ENCODE measurements around the gene RNF138. TPM values are rescaled to one million over a fixed set of nuclear protein-coding genes. Genes with fewer than 3 reads are reported as not detected.

The RNF138 gene
- total and polyA plus RNA-seq, 2 of the 8 experiments (the other 6 are each of a cell fraction or from before 2014, with no cell fraction given) = 29.2 to 109 TPM

DNA sequence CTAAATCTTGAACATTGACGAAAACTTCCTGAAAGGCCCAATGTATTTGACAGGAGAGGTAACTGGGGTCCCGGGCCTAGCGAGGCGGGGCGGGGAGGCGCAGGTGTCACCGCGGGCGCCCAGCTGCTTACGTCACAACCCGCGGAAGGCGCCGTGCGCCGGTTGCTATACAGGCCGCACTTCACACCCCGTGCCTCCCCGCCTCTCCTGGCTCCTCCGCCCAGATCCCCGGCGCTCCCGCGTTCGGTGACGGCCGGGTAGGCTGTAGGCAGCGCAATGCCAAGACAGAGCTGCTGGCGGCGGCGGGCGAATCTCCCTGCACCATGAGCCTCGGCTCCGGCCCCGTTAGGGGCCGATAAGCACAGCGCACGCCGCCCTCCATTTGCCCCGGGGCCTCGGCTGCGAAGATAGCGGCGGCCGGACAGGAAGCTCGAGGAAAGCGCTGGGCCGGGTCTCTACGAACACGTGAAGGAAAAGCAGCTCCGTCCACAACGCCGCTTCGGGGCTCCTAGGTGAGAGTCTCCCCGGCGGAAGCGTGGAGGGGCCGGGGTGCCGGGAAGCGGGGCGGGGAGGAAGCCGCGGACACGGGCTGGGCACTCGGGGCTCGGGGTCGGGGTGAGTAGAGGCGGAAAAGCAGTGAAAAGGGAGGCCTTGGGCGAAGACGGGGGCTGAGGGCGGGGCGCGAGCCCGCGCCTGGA, at the start of gene RNF138 (continued):
- TF ChIP-seq TBP (IDR thresholded peaks at IDR 0.05; ENCODE audit: low read depth, low read length) = peak; percentile 87
- TF ChIP-seq BRCA1 (IDR thresholded peaks at IDR 0.05; ENCODE audit: low read depth, low read length) = no peak; the same call in 1 of the 2 replicates
- TF ChIP-seq TCF12 (IDR thresholded peaks at IDR 0.05; ENCODE audit: low read depth, low read length) = no peak; the same call in 1 of the 2 replicates
- TF ChIP-seq TEAD4 (IDR thresholded peaks at IDR 0.05; ENCODE audit: low read depth, low read length) = no peak
- no peak for TF ChIP-seq EZH2 (IDR thresholded peaks at IDR 0.05; ENCODE audit: low read depth, low read length, severe bottlenecking)
- TF ChIP-seq KDM4A (IDR thresholded peaks at IDR 0.05; ENCODE audit: low read depth, low read length, severe bottlenecking) = peak; percentile 54
- TF ChIP-seq JUND (IDR thresholded peaks at IDR 0.05; ENCODE audit: low read length) = 0 out of 2 replicates have a peak, but pooled peaks have one; percentile 16
- TF ChIP-seq TAF7 (optimal IDR thresholded peaks at IDR 0.05; ENCODE audit: borderline replicate concordance, low read depth, low read length) = peak; percentile 16
- no peak for TF ChIP-seq YY1 (IDR thresholded peaks at IDR 0.05; ENCODE audit: low read depth, low read length)
- TF ChIP-seq BACH1 (IDR thresholded peaks at IDR 0.05; ENCODE audit: low read length) = no peak
- TF ChIP-seq SAP30 (IDR thresholded peaks at IDR 0.05; ENCODE audit: insufficient read depth, insufficient replicate concordance, low read length) = no peak
- TF ChIP-seq BCL11A (IDR thresholded peaks at IDR 0.05; ENCODE audit: low read depth in 2 of 2, low read length in 2 of 2) = no peak
- no peak for TF ChIP-seq RFX5 (IDR thresholded peaks at IDR 0.05; ENCODE audit: borderline replicate concordance, low read depth, low read length)
- peak; percentile 57 for TF ChIP-seq CHD2 (IDR thresholded peaks at IDR 0.05; ENCODE audit: low read length)
- no peak for TF ChIP-seq GTF2F1 (IDR thresholded peaks at IDR 0.05; ENCODE audit: borderline replicate concordance, low read depth, low read length)
- TF ChIP-seq KDM1A (IDR thresholded peaks at IDR 0.05; ENCODE audit: borderline replicate concordance, low read length) = no peak
- TF ChIP-seq, protein P1, sequence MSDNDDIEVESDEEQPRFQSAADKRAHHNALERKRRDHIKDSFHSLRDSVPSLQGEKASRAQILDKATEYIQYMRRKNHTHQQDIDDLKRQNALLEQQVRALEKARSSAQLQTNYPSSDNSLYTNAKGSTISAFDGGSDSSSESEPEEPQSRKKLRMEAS (IDR thresholded peaks at IDR 0.05) = peak; percentile 78
- TF ChIP-seq RBBP5 (IDR thresholded peaks at IDR 0.05; ENCODE audit: borderline replicate concordance, low read depth, low read length) = peak; percentile 91; the same call in 1 of the 2 replicates
- TF ChIP-seq SRF (IDR thresholded peaks at IDR 0.05; ENCODE audit: low read depth, low read length) = no peak
- peak; percentile 79 to 94 for TF ChIP-seq POLR2A (IDR thresholded peaks at IDR 0.05; ENCODE audit: control extremely low read depth in 1 of 2, low read depth in 2 of 2, low read length in 2 of 2)
- no peak for TF ChIP-seq MAFK (IDR thresholded peaks at IDR 0.05; ENCODE audit: low read depth, low read length)
- no peak for TF ChIP-seq CBX5 (IDR thresholded peaks at IDR 0.05; ENCODE audit: low read depth, low read length)
- TF ChIP-seq, protein P2, sequence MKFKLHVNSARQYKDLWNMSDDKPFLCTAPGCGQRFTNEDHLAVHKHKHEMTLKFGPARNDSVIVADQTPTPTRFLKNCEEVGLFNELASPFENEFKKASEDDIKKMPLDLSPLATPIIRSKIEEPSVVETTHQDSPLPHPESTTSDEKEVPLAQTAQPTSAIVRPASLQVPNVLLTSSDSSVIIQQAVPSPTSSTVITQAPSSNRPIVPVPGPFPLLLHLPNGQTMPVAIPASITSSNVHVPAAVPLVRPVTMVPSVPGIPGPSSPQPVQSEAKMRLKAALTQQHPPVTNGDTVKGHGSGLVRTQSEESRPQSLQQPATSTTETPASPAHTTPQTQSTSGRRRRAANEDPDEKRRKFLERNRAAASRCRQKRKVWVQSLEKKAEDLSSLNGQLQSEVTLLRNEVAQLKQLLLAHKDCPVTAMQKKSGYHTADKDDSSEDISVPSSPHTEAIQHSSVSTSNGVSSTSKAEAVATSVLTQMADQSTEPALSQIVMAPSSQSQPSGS (IDR thresholded peaks at IDR 0.05; ENCODE audit: low read length) = no peak
- no peak for TF ChIP-seq ZNF274 (IDR thresholded peaks at IDR 0.05; ENCODE audit: borderline replicate concordance, extremely low read depth, low read length)
